Muscle layer of colon (tissue), 2 donors: ENCODE results near the gene CMTM2.
A peak's percentile ranks its signal among the peaks of the same experiment; 100 is the strongest.
"Not testable (repeated sequence)": the region's sequence is repeated elsewhere in the genome, so short reads cannot be mapped to it uniquely, and the experiment has no call there.

Experiments used
- H3K27ac ChIP-seq: one replicate; pipeline ENCODE4 v1.7.0; 2013; ENCODE audit warnings: low read depth, mild to moderate bottlenecking, low read length, moderate library complexity
- H3K27me3 ChIP-seq, 2 donors: one replicate each; pipeline ENCODE4 v1.7.0; 2013; ENCODE audit warnings: low read length in 2 of 2, mild to moderate bottlenecking in 2 of 2; ENCODE audit not compliant: insufficient read depth in 2 of 2, control insufficient read depth in 1 of 2
- H3K36me3 ChIP-seq: one replicate; pipeline ENCODE4 v1.7.0; 2013; ENCODE audit warnings: mild to moderate bottlenecking, low read length; ENCODE audit not compliant: insufficient read depth
- H3K4me1 ChIP-seq: one replicate; pipeline ENCODE4 v1.7.0; 2013; ENCODE audit warnings: mild to moderate bottlenecking, low read length; ENCODE audit not compliant: insufficient read depth
- H3K4me3 ChIP-seq, 2 donors: one replicate each; pipeline ENCODE4 v1.7.0; 2013; ENCODE audit warnings: low read length in 2 of 2, low read depth in 1 of 2, mild to moderate bottlenecking in 1 of 2, moderate library complexity in 1 of 2
- H3K9ac ChIP-seq: one replicate; pipeline ENCODE4 v1.7.0; 2013; ENCODE audit warnings: low read length
- H3K9me3 ChIP-seq: one replicate; pipeline ENCODE4 v1.7.0; 2013; ENCODE audit warnings: mild to moderate bottlenecking, low read length
- donor health status: abdominal sarcoma.
- donor health status: Adenocarcinoma of cecum.

Gene CMTM2

DNA sequence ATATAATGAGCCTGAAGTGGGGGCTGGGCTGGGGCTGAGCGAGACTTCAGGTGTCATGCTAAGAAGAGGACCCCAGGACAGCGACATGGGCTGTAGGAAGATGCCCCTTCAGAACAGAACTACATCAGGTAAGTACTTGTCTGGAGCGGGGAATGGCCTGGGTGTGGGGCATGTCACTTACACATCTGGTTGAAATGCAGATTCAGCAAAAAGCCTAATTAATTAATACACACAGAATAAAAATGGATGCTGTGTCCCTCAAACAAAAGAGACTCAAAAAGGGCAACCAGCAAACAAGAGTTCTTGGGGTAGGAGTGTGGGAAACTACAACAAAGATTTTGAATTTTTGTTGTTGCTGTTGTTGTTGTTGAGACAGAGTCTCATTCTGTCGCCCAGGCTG is 11.8 kb downstream of the CMTM2 start:
- Histone ChIP-seq H3K9ac (no peak overlapping the region), H3K27me3 (no peaks in the 10 kb centered on the region), H3K36me3 (no peaks in the 10 kb centered on the region), H3K27ac (no peak overlapping the region), H3K4me1 (no peaks in the 10 kb centered on the region), H3K9me3 (no peaks in the 10 kb centered on the region), H3K4me3 (no peak overlapping the region)

DNA sequence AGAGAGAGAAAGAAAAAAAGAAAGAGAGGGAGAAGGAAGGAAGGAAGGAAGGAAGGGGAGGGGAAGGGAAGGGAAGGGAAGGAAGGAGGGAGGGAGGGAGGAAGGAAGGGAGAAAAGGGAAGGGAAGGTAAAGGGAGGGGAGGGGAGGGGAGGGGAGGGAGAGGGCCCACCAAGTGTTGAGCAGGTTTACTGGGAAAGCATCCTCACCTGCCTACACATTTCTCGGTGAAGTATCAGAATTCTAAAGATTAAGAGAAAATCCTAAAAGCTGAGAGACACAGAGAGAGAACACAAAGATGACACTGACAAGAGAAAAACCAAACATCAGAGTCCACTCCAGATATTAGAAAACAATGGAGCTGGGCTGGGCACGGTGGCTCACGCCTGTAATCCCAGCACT is 13.0 kb downstream of the CMTM2 start:
- no peaks in the 10 kb centered on the region for H3K36me3 ChIP-seq
- H3K27me3 ChIP-seq = no peaks in the 10 kb centered on the region
- no peaks in the 10 kb centered on the region for H3K4me1 ChIP-seq
- no peaks in the 10 kb centered on the region for H3K9me3 ChIP-seq
- no peak overlapping the region for H3K9ac ChIP-seq
- no peak overlapping the region for H3K4me3 ChIP-seq
- H3K27ac ChIP-seq = no peak overlapping the region

- Histone ChIP-seq H3K9me3 (no peaks in the 10 kb centered on the region), H3K27me3 (no peaks in the 10 kb centered on the region), H3K4me1 (no peaks in the 10 kb centered on the region), H3K27ac (no peak overlapping the region), H3K36me3 (no peaks in the 10 kb centered on the region), H3K4me3 (no peak overlapping the region), H3K9ac (no peak overlapping the region)
These were observed 13.6 kb downstream of the CMTM2 start for GRCh38 chr16:66592814-66593213.

- H3K27ac ChIP-seq = no peak overlapping the region
- no peaks in the 10 kb centered on the region for H3K36me3 ChIP-seq
- no peak overlapping the region for H3K4me3 ChIP-seq
- no peaks in the 10 kb centered on the region for H3K9me3 ChIP-seq
- H3K9ac ChIP-seq = no peak overlapping the region
- no peaks in the 10 kb centered on the region for H3K4me1 ChIP-seq
- H3K27me3 ChIP-seq = no peaks in the 10 kb centered on the region
These were observed 15.5 kb downstream of the CMTM2 start for GRCh38 chr16:66594739-66595138.

DNA sequence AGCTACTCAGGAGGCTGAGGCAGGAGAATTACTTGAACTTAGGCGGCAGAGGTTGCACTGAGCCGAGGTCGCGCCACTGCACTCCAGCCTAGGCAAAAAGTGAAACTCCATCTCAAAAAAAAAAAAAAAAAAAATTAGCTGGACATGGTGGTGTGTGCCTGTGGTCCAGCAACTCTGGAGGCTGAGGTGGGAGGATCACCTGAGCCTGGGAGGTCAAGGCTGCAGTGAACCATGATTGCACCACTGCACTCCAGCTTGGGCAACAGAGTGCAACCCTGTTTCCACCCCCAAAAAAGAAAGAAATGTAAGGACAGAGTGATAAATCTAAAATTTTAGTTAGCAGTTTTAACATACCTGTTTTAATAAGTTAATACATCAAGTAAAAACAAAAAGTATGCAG is 17.3 kb downstream of the CMTM2 start:
- not testable (repeated sequence) for H3K4me3 ChIP-seq, H3K27ac ChIP-seq, H3K27me3 ChIP-seq, H3K36me3 ChIP-seq, H3K9ac ChIP-seq, H3K9me3 ChIP-seq, H3K4me1 ChIP-seq

DNA sequence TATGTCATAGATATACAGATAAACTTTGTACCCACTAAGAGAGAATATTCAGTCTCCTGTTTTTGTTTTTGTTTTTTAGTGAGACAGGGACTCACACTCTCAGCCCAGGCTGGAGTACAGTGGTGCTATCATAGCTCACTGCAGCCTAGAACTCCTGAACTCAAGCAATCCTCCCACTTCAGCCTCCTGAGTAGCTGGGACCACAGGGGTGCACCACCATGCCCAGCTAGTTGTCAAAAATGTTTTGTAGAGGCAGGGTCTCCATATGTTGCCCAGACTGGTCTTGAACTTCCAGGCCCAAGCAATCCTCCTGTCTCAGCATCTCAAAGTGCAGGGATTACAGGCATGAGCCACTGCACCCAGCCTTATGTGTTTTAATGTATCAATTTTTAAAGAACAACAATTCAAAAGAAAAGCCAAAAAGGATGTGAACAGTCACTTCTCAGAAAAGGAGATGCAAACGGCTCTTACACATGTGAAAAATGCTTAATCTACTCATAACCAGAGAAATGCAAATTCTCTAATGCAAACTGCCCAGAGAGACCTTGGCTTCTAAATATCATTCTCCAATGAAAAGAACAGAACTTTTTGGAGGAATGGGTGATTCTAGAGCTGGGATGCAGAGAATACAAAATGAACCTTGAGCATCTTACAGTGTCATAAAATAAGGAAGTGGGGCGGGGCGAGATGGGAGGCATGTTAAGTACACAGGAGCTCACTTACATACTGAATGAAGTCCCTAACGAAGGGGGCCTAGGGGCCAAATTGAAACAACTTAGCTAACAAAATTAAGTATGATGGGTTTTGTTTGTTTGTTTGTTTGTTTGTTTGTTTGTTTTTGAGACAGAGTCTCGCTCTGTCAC is 18.0 kb downstream of the CMTM2 start:
- no peaks in the 10 kb centered on the region for H3K9me3 ChIP-seq
- no peak overlapping the region for H3K27ac ChIP-seq
- peaks cover 0 to 4% of the 10 kb centered on the region in 2 donors for H3K27me3 ChIP-seq
- H3K36me3 ChIP-seq = no peaks in the 10 kb centered on the region
- H3K4me1 ChIP-seq = no peaks in the 10 kb centered on the region
- H3K9ac ChIP-seq = no peak overlapping the region
- H3K4me3 ChIP-seq = no peak overlapping the region

GRCh38 chr16:66598111-66598510 is 18.8 kb downstream of the CMTM2 start:
- H3K9me3 ChIP-seq = no peaks in the 10 kb centered on the region
- peaks cover 0 to 4% of the 10 kb centered on the region in 2 donors for H3K27me3 ChIP-seq
- no peaks in the 10 kb centered on the region for H3K4me1 ChIP-seq
- no peaks in the 10 kb centered on the region for H3K36me3 ChIP-seq
- no peak overlapping the region for H3K9ac ChIP-seq
- H3K27ac ChIP-seq = no peak overlapping the region
- no peak overlapping the region for H3K4me3 ChIP-seq

- Histone ChIP-seq H3K9ac (no peak overlapping the region), H3K4me3 (no peak overlapping the region), H3K27me3 (peaks cover 0 to 13% of the 10 kb centered on the region in 2 donors), H3K4me1 (peaks cover 9% of the 10 kb centered on the region), H3K9me3 (no peaks in the 10 kb centered on the region), H3K36me3 (no peaks in the 10 kb centered on the region), H3K27ac (no peak overlapping the region)
These were observed 20.5 kb downstream of the CMTM2 start for GRCh38 chr16:66599726-66600125.

DNA sequence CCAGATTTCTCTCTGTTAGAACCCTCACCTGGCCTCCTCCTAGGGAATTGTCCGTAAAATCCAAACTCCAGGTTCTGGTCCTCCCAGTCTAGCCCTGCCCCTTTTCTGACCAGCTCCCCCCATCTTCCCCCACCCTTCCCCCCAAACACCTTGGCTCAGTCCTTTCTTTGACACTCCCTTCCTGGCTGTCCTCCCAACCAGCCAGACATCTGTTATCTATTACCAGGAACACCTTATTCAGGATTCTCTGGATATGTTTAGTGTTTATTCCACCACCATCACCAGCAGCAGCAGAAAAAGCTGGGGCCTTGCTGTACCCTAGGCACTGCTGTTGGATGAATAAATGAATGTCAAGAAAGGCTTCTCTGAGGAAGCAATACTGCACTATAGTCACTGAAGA is 21.2 kb downstream of the CMTM2 start:
- no peak overlapping the region for H3K27ac ChIP-seq
- H3K9me3 ChIP-seq = no peaks in the 10 kb centered on the region
- H3K4me3 ChIP-seq = no peak overlapping the region
- H3K27me3 ChIP-seq = peaks cover 0 to 18% of the 10 kb centered on the region in 2 donors
- H3K9ac ChIP-seq = no peak overlapping the region
- no peaks in the 10 kb centered on the region for H3K36me3 ChIP-seq
- peaks cover 9% of the 10 kb centered on the region for H3K4me1 ChIP-seq

GRCh38 chr16:66601471-66601870 is 22.2 kb downstream of the CMTM2 start:
- Histone ChIP-seq H3K9ac (no peak overlapping the region), H3K4me1 (peaks cover 9% of the 10 kb centered on the region), H3K27ac (no peak overlapping the region), H3K9me3 (no peaks in the 10 kb centered on the region), H3K27me3 (peaks cover 0 to 19% of the 10 kb centered on the region in 2 donors), H3K4me3 (no peak overlapping the region), H3K36me3 (no peaks in the 10 kb centered on the region)

- peaks cover 11% of the 10 kb centered on the region for H3K4me1 ChIP-seq
- peaks cover 0 to 19% of the 10 kb centered on the region in 2 donors for H3K27me3 ChIP-seq
- H3K9me3 ChIP-seq = no peaks in the 10 kb centered on the region
- no peak overlapping the region for H3K27ac ChIP-seq
- no peaks in the 10 kb centered on the region for H3K36me3 ChIP-seq
- peak overlapping the region; percentile 0 for H3K9ac ChIP-seq
- H3K4me3 ChIP-seq = peak overlapping the region; percentile 38 to 52
These were observed 24.5 kb downstream of the CMTM2 start for GRCh38 chr16:66603537-66604375.
